ENCODE data around the gene FAM200A. TPM values are rescaled to one million over a fixed set of nuclear protein-coding genes. Genes with fewer than 3 reads are reported as not detected.
"Not testable (repeated sequence)": the region's sequence is repeated elsewhere in the genome, so short reads cannot be mapped to it uniquely, and the experiment has no call there.

FAM200A gene
- total RNA-seq, 1 donor from 2014 or later = 6.3 TPM

DNA sequence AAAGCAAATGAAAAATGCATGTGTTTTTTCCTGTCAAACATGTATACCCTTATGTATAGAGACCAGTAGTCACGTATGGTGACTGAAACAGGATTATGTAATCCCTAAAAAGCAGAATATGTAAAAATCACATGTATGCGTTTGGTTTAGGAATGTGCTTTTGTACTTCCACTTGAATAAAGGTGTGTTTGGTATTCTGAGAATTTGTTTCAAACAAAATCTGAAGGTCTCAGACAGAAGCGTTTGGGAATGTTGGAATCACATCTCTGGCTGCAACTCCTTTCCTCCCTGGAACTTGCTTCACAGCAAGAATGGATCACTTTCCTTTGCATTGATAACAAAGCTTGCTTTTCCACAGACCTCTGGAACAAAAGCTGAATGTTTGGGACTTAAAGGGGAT, 24.3 kb upstream of the FAM200A start:
- Mint-ChIP-seq H3K27me3 (ENCODE audit: unreplicated experiment) (no peaks in the 10 kb centered on the region), H3K9me3 (ENCODE audit: unreplicated experiment) (no peaks in the 10 kb centered on the region), H3K4me1 (ENCODE audit: unreplicated experiment) (peaks cover 10% of the 10 kb centered on the region), H3K4me3 (ENCODE audit: unreplicated experiment) (no peak overlapping the region), H3K36me3 (ENCODE audit: unreplicated experiment) (peaks cover 27% of the 10 kb centered on the region), H3K27ac (ENCODE audit: unreplicated experiment) (no peak overlapping the region)
- TF ChIP-seq, protein P1, sequence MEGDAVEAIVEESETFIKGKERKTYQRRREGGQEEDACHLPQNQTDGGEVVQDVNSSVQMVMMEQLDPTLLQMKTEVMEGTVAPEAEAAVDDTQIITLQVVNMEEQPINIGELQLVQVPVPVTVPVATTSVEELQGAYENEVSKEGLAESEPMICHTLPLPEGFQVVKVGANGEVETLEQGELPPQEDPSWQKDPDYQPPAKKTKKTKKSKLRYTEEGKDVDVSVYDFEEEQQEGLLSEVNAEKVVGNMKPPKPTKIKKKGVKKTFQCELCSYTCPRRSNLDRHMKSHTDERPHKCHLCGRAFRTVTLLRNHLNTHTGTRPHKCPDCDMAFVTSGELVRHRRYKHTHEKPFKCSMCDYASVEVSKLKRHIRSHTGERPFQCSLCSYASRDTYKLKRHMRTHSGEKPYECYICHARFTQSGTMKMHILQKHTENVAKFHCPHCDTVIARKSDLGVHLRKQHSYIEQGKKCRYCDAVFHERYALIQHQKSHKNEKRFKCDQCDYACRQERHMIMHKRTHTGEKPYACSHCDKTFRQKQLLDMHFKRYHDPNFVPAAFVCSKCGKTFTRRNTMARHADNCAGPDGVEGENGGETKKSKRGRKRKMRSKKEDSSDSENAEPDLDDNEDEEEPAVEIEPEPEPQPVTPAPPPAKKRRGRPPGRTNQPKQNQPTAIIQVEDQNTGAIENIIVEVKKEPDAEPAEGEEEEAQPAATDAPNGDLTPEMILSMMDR (IDR thresholded peaks at IDR 0.05) = no peak
- no peak for DNase-seq (ENCODE audit: extremely low spot score, unreplicated experiment)

DNA sequence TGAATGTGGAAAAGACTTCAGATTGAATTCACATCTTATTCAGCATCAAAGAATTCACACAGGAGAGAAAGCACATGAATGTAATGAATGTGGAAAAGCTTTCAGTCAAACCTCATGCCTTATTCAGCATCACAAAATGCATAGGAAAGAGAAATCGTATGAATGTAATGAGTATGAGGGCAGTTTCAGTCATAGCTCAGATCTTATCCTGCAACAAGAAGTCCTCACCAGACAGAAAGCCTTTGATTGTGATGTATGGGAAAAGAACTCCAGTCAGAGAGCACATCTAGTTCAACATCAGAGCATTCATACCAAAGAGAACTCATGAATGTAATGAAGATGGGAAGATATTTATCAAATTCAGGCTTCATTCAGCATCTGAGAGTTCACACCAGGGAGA, 21.3 kb upstream of the FAM200A start:
- Mint-ChIP-seq H3K4me3 (ENCODE audit: unreplicated experiment) (no peak overlapping the region), H3K27me3 (ENCODE audit: unreplicated experiment) (no peaks in the 10 kb centered on the region), H3K36me3 (ENCODE audit: unreplicated experiment) (peaks cover 43% of the 10 kb centered on the region), H3K27ac (ENCODE audit: unreplicated experiment) (no peak overlapping the region), H3K4me1 (ENCODE audit: unreplicated experiment) (peaks cover 1% of the 10 kb centered on the region), H3K9me3 (ENCODE audit: unreplicated experiment) (no peaks in the 10 kb centered on the region)
- TF ChIP-seq, protein P1 (IDR thresholded peaks at IDR 0.05) = no peak
- no peak for DNase-seq (ENCODE audit: extremely low spot score, unreplicated experiment)

DNA sequence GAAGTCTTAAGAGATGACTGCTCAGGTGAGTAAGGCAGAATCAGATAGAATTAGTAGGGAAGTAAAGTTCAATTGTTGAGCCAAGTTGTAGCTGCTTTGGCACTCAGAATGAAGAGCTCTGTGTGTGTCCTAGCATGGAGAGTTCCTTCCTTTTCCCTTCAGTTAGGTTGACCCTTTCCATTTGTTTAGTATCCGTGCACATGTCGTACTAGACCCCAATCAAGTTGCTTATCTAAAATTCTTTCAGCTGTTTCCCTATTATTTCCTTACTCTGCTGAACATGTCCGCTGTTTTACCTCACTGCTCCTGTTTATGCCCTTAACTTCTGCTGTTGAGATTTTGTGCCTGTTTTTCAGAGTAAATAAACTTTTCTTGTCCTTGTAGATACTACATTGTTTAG, 19.9 kb upstream of the FAM200A start:
- TF ChIP-seq, protein P1 (IDR thresholded peaks at IDR 0.05) = no peak

GRCh38 chr7:99568770-99569169, 16.9 kb upstream of the FAM200A start:
- not testable (repeated sequence) for H3K9me3 Mint-ChIP-seq (ENCODE audit: unreplicated experiment); H3K4me3 Mint-ChIP-seq (ENCODE audit: unreplicated experiment); H3K27me3 Mint-ChIP-seq (ENCODE audit: unreplicated experiment); H3K27ac Mint-ChIP-seq (ENCODE audit: unreplicated experiment); DNase-seq (ENCODE audit: extremely low spot score, unreplicated experiment)
- H3K4me1 Mint-ChIP-seq (ENCODE audit: unreplicated experiment) = peaks cover 11% of the 10 kb centered on the region
- H3K36me3 Mint-ChIP-seq (ENCODE audit: unreplicated experiment) = peaks cover 66% of the 10 kb centered on the region

More for the DNA sequence above, 19.9 kb upstream of the FAM200A start:
- no peaks in the 10 kb centered on the region for H3K9me3 Mint-ChIP-seq (ENCODE audit: unreplicated experiment)
- no peak for DNase-seq (ENCODE audit: extremely low spot score, unreplicated experiment)
- H3K27me3 Mint-ChIP-seq (ENCODE audit: unreplicated experiment) = no peaks in the 10 kb centered on the region
- H3K4me1 Mint-ChIP-seq (ENCODE audit: unreplicated experiment) = no peaks in the 10 kb centered on the region
- no peak overlapping the region for H3K4me3 Mint-ChIP-seq (ENCODE audit: unreplicated experiment)
- no peak overlapping the region for H3K27ac Mint-ChIP-seq (ENCODE audit: unreplicated experiment)
- peaks cover 46% of the 10 kb centered on the region for H3K36me3 Mint-ChIP-seq (ENCODE audit: unreplicated experiment)

DNA sequence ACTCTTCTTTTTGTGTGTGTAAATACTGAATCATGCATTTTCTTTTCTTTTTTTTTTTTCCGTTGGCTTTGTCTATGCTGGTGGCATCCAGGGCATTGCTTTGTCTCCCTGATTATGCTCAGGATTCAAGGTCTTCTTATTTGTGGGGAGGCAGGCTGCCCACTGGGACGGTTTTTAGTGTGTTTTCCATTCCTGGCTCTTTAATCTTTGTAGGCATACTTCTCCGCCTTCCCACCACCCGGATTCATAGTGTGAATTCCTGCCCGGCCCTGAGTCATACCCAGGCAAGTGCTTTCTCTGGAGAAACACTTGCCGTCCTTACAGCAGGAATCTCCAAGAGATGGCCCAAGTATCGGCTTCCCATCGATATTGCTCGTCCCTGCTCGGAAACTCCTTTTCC, 11.7 kb upstream of the FAM200A start:
- no peaks in the 10 kb centered on the region for H3K27me3 Mint-ChIP-seq (ENCODE audit: unreplicated experiment)
- H3K27ac Mint-ChIP-seq (ENCODE audit: unreplicated experiment) = peak overlapping the region; percentile 96
- no peak for DNase-seq (ENCODE audit: extremely low spot score, unreplicated experiment)
- TF ChIP-seq, protein P1 (IDR thresholded peaks at IDR 0.05) = no peak
- no peaks in the 10 kb centered on the region for H3K9me3 Mint-ChIP-seq (ENCODE audit: unreplicated experiment)
- H3K4me1 Mint-ChIP-seq (ENCODE audit: unreplicated experiment) = peaks cover 43% of the 10 kb centered on the region
- peak overlapping the region; percentile 22 for H3K4me3 Mint-ChIP-seq (ENCODE audit: unreplicated experiment)
- H3K36me3 Mint-ChIP-seq (ENCODE audit: unreplicated experiment) = peaks cover 44% of the 10 kb centered on the region

DNA sequence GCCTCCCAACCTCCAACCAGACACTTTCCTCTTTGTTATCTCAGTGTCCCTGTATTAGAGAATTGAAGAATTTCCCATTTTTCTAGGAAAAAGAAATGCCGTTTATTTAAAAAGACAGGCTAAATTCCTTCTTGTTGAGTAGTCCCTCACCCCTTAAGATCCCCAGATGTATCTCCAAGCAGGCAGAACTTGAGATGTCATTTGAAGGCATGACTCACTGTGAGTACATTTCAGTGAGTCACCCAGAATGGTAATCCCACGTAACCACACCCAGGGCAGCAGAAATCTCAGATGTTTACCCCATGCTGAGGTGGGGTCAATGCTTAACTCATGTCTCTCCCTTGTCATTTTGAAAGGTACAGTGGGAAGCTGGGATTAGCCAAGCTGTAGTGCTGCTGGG, 10.9 kb upstream of the FAM200A start:
- TF ChIP-seq, protein P1 (IDR thresholded peaks at IDR 0.05) = no peak
- peaks cover 44% of the 10 kb centered on the region for H3K36me3 Mint-ChIP-seq (ENCODE audit: unreplicated experiment)
- no peak for DNase-seq (ENCODE audit: extremely low spot score, unreplicated experiment)
- peak overlapping the region; percentile 96 for H3K27ac Mint-ChIP-seq (ENCODE audit: unreplicated experiment)
- H3K4me3 Mint-ChIP-seq (ENCODE audit: unreplicated experiment) = peak overlapping the region; percentile 52
- H3K4me1 Mint-ChIP-seq (ENCODE audit: unreplicated experiment) = peaks cover 46% of the 10 kb centered on the region
- no peaks in the 10 kb centered on the region for H3K9me3 Mint-ChIP-seq (ENCODE audit: unreplicated experiment)
- H3K27me3 Mint-ChIP-seq (ENCODE audit: unreplicated experiment) = no peaks in the 10 kb centered on the region

Data from osteocyte (in vitro differentiated cells).